Stimulated activated CD4-positive, alpha-beta T cell treated with anti-CD3 and anti-CD28 coated beads, Interleukin-1b, Interleukin-23, amount 100 ng/mL, for 1 hour (primary cell): ENCODE measurements around the gene MINK1.

Experiments used
- DNase-seq, 2 donors: peaks; one replicate each; pipeline ENCODE4 v3.0.0-alpha.2; 2020; ENCODE audit warnings: low read depth in 2 of 2

Gene MINK1

DNA sequence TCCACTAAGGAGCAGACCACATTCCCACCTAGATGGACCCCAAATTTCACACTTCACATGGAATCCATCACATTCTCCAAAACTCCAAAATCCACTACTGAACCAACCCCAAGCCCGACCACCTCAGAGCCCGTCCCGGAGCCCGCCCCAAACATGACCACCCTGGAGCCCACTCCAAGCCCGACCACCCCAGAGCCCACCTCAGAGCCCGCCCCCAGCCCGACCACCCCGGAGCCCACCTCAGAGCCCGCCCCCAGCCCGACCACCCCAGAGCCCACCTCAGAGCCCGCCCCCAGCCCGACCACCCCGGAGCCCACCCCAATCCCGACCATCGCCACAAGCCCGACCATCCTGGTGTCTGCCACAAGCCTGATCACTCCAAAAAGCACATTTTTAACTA, 100.5 kb downstream of the MINK1 start:
- no peak for DNase-seq

DNA sequence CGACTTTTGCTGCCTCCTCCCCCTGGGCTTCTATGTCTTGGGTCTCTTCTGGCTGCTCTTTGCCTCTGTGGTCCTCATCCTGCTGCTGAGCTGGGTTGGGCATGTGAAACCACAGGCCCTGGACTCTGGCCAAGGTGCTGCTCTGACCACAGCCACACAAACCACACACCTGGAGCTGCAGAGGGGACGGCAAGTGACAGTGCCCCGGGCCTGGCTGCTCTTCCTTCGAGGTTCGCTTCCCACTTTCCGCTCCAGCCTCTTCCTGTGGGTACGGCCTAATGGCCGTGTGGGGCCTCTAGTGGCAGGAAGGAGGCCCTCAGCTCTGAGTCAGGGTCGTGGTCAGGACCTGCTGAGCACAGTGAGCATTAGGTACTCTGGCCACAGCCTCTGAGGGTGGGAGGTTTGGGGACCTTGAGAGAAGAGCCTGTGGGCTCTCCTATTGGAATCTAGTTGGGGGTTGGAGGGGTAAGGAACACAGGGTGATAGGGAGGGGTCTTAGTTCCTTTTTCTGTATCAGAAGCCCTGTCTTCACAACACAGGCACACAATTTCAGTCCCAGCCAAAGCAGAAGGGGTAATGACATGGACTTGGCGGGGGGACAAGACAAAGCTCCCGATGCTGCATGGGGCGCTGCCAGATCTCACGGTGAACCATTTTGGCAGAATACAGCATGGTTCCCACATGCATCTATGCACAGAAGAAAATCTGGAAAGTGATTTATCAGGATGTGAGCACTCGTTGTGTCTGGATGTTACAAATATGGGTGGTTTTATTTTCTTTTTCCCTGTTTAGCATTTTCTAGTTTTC, 101.2 kb downstream of the MINK1 start:
- no peak for DNase-seq

DNA sequence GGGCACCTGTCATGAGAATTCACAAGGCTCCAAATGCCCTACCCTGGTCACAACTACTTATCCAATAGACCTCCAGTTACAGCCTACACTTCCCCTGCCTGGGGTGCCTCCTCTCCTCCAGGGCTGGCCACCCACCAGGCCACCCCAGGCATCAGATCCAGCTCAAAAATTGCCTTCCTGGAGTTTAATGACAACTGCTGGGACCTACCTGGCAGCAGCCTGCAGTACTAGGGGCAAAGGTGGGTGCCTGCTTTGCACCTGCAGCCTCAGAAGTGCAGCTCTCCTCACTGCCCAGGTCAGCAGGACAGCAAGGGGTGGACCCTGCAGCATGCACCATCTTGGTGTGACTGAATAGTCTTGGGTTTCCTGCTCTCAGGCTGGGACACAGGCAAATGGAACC, 102.5 kb downstream of the MINK1 start:
- no peak for DNase-seq

DNA sequence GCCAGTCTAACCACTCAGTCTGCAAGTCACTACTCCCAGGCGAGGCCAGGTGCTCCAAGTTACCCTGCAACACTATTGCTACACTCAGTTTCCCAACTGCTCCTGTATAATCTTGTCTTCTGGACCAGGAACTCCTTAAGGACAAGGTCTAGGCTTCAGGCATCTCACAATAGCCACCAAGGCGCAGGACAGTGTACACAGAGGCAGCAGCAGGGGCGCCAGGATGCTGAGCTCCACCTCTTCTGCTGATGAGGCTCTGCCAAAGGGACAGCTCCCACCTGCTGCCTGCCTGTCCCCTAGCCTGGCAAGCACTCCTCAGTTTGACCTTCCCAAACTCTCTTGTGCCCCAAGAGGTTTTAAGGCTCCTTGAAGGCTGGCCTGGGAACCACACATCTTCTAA, 103.3 kb downstream of the MINK1 start:
- DNase-seq: no peak

DNA sequence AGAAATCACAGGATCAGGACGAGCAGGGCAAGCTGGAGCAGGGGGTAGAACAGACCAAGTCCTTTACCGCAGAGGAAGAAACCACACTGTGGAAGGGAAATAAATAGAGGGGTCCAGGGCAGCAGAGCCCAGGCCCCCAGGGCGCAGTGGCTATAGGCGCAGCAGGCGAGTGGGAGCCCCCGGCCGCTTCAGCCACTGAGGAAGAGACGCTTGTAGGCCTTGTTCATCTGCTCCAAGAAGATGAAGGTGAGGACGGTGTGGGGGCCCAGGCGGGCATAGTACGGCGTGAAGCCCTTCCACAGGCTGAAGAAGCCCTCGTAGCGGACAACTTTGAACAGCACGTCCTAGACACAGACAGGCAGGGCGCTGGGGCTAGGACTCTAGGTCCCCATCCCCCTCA, 104.4 kb downstream of the MINK1 start:
- DNase-seq: no peak

DNA sequence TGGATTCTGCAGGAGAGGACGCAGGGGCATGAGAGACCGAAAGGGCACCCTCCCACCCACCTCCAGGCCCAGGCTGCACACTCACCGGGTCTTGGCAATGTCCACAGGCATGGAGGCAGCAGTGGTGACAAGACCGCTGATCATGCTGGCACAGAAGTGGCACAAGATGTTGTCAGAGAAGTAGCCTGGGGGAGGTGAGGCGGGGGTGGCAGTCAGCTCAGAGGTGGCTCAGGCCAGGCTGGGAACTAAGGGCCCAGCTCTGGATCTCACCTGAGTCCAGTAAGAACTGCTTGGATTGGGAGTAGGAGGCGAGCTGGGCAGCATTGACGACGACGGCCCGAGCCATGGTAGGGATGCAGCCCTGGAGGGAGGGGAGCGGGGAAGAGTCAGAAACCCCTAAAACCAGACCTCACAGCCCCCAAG, 104.9 kb downstream of the MINK1 start:
- DNase-seq: no peak

DNA sequence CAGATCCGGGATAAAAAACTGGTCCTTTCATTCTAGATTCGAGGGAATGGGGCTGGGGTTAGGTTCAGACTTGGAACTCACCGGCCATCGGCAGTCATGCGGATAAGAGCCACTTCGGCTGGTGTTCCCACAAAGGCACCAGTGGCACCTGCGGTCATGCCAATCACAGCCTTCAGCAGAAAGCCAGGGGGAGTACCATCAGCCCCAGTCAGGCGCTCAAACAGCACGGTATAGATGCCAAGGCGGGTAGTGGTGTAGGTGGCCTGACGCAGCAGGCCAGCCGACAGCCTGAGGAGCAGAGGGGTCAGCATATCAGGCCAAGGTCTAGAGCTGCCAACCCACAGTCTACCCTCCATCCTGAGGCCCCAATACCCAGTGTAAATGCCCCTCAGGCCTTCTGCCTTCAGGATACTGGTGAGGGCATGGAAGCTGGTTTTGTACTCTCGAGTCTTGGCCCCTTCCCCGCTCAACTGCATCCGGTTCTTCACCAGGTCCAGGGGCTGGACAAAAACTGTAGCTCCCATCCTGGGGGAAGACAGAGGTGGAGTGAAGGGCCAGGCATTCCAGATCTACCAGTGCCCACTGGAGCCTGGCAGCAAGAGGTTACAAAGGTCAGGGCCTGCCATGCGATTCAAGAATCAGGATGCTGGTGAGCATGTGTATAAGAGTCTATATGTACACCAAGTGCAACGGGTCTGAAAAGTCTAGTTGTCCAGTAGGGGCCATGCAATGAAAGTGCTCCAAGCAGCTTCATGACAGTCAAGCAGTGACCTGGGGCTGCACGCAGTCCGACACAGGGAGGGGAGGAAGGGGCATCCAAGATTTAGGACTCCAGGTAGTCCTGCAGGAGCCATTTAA, 105.8 kb downstream of the MINK1 start:
- DNase-seq: no peak

DNA sequence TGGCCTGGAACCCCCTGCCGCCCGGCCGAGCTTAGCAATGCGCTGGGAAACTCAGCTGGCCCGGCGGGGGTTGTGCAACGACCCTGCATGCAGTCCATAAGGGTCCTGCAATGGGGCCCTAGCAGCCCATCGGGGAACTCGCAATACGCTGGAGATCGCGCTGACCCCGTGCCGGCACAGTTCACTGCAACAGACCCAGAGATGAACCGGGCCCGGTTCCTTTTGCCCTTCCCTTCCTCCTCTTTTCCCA, 106.3 kb downstream of the MINK1 start:
- DNase-seq: no peak

DNA sequence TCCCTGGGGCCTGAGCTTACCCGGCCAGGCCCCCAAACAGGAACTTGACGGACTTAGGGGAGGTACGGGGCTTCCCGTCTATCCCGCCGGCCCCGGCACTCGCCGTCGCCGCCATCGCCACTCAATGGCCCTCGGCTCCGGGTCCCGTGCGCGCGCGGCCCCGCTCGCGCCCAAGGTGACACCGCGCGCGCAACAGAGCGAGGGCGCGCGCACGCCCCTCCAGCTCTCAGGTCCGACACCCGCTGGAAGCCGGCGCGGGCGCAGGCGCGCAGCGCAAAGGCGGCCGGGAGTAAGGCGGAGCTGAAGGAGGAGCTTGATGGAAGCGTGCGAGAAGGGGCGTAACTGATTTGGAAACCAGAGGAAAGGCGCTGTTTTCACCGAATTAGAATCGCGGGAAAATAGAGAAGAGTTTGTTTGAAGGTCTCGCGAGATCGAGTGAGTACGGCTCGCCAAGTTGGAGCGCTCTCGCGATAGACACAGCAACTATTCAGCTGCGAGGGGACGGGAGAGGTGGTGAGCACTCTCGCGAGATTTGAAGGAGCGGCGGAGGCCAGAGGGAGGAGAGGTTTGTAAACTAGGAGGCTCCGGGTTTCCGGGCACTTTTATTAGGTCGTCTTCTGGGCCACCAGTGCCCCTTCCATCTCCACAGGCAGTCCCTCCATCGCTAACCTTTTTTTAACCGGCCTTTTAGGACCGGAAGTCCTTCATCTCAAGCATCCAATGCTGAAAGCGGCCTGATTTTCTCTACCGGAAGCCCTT, 106.8 kb downstream of the MINK1 start, which contains the start of the genes RNF167 and SLC25A11:
RNF167 (plus strand) TSS at position 473 of the 759 bp plus-strand sequence. CDS start 642 bp downstream, outside the sequence.
SLC25A11 (minus strand) TSS at position 251 of the 759 bp plus-strand sequence; CDS start at position 115, 136 bp downstream.
- DNase-seq: peak; percentile 80 to 90

DNA sequence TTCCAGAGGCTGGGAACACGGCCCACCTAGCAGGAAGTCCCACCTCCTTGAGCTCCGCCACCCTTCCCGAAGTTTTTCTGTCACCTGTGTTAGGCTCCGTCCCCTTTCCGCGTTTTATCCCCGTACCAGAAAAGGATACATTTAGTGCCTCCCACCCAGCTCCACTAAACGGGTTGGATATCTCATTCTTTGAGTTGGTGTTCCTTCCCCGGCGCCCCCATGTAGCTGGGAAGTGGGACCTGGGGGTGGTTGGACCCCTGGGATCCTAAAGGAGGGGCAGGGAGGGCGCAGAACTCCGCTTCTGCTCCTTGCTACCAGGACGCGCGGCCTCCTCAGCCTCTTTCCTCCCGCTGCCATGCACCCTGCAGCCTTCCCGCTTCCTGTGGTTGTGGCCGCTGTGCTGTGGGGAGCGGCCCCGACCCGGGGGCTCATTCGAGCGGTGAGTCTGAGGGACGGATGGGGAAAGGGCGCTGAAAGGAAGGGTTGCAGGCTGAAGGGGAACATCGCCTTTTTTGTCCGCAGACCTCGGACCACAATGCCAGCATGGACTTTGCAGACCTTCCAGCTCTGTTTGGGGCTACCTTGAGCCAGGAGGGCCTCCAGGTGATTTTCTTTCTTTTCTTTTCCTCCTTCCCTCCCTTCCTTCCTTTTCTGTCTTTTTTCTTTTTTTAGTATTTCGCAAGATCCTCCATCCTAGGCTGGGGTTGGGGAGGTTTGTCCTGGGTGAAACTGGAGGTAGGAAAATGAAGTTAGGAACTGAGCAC, 107.6 kb downstream of the MINK1 start:
- DNase-seq: no peak

DNA sequence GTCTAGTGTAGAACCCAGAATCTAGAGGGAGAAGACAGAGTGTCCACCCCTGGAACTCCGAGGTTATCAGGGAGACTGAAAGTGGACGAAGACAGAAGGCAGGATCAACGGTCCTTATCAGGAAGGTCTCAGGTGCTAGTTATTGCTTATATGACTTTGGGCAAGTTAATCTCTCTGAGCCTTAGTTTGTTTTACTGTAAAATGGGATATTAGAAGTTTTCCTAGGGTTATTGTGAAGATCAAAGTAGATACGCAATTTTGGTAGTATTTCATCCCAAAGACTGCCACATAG, 108.1 kb downstream of the MINK1 start:
- no peak for DNase-seq

DNA sequence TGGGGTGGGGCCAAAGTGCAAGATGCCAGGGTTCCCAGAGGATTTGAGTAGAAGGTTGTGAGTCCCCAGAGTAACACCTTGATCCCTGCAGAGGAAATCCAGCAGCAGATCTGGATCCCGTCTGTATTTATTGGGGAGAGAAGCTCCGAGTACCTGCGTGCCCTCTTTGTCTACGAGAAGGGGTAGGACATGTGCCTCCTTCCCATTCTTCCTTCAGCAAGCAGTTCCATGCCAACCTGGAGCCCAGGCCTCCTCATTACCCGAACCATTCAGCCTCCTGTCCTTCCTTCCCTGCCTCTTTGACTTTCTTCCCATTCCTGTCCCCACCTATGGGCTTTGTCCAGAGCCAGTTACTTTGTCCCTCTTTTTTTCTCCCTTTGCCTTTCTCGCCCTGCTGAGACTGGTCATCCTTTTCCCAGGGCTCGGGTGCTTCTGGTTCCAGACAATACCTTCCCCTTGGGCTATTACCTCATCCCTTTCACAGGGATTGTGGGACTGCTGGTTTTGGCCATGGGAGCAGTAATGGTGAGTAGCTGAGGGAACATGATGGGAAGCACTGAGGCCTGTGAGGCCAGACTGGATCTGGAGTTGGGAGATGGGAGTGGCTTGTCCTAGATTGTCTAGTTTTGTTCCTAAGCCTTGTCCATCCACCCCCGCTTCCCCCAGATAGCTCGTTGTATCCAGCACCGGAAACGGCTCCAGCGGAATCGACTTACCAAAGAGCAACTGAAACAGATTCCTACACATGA, 109.8 kb downstream of the MINK1 start:
- DNase-seq: no peak

DNA sequence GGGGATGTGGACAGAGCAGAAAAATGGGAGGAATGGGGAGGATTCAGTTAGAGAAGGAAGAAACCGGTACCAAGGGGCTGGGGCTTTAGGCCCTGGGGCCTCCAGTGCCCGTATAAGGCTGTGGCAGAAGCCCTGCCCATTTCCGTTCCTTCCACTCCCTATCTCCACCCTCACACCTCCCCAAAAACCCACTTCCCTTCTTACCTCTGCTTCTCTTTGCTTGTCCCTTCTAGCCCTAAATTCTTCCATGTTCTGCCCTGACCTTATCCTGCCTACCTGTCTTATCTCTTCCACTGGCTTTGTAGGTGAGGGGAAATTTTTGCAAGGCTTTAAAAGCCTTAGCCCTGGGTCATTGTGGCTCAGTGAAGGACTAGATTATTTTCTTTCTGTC, 111.0 kb downstream of the MINK1 start:
- DNase-seq: no peak

DNA sequence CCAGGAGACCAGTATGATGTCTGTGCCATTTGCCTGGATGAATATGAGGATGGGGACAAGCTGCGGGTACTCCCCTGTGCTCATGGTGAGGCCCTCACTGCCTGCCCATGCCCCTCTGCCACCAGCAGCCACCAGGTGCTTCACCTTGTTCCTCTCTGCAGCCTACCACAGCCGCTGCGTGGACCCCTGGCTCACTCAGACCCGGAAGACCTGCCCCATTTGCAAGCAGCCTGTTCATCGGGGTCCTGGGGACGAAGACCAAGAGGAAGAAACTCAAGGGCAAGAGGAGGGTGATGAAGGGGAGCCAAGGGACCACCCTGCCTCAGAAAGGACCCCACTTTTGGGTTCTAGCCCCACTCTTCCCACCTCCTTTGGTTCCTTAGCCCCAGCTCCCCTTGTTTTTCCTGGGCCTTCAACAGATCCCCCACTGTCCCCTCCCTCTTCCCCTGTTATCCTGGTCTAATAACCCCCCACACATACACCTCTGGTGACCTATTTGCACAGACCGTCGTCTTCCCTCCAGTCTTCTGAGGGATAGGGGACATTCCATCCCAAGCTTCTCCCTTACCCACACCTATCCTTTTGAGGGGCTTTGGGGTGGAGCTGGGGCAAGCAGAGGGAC, 111.5 kb downstream of the MINK1 start:
- DNase-seq: no peak

DNA sequence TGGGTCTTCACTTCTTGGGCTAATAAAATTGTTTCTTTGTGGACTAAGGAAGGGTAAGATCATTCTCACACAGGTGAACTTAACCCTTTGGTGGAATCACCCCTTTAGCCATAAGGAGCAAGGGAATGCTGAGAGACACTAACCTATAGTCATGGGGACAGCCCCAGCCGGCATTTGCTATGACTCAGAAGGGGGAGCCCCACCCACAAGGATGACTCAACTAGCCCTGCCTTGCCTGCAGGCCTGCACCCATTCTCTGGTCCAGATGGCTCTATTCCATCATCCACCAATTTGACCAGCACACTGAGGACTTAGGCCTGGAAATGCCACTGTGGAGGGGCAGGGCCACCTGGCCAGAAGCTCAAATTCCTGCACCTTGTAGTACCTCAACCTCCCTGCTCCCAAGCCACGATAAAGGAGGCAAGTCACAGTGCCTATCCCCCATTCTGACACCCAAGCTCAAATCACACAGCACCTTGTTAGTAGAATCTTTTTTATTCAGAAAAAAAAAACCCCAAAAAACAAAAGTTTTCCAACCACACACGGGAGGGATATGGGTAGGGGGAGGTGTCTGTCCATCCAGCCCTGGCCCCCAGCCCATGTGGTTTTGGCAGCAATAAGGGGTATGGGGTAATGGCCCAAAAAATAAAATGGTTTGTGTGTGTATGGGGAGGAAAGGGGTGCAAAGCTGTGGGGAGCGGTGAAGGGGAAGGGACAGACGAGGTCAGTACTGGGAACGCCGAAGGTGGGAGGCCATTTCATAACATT, 112.2 kb downstream of the MINK1 start:
- DNase-seq: peak in 1 of 2 donors; percentile 75

DNA sequence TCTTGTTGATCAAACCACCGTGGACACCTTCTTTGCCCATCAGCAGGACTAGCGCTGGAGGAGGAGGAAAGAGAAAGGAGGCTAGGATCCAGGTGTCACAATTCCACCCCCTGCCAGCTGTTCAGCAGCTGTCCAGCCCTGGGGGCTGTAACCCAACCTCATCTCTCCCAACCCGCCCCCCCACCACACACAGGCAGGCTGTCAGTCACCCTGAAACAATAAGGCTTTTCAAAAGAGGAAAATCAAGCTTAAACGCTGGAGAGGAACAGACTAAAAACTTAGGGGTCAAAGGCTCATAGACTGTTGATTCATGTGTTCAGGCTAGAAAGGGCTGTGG, 112.8 kb downstream of the MINK1 start:
- no peak for DNase-seq

DNA sequence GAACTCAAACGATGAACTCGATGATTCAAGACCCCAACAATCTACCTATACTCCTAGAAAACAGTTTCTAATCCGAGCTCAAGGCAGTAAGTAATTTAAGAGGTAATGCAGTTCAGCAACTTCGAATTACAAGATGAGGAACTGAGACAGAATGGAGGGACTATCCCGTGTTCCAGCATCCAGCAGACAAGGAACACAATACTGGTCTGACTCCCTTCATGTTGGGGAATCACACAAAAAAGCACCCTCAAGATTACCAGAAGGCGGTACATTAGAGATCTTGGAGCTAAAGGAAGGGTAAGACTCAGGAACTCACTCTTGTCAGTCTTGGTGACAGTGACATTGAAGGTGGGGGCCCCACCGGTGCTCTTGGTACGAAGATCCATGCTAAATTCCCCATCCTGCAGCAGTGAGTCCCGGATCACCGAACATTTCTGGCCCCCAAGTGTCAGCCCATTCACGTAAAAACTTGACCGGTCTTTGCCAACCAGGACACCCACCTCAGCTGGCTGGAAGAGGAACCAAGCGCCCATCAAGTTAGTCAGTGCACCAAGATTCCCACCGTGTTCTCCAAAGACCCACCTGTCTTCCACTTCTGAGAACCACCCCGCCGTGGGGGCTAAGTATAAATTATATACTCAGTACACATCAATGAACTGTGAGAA, 113.3 kb downstream of the MINK1 start:
- no peak for DNase-seq

DNA sequence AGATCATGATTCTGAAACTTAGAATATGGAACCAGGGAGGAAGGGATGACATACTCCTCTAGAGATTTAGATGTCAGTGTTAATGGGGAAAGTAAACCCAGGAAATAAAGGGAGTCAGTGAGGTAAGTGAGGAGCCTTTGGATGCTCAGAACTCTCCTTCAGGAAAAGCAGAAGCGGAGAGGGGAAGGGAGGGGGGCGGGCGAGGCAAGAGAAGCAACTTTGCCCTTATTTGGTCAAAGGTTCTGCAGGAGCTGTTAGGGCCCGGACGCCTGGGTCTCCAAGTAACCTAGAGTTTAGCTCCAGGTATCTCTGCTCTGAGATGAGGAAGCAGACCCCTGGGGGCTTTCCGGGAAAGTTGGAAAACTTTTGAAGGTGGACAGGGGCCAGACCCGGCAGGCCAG, 113.9 kb downstream of the MINK1 start:
- DNase-seq: no peak
